Hepatocyte (in vitro differentiated cells): Measurements from ENCODE around the gene CREB5. TPM values are rescaled to one million over a fixed set of nuclear protein-coding genes. Genes with fewer than 3 reads are reported as not detected.

Source experiments
- DNase-seq: peaks from one replicate; pipeline ENCODE4 v3.0.0-alpha.2; 2016; ENCODE audit warnings: low spot score
- H2AFZ ChIP-seq: fragments of 200-600 bp; sonication (generic); 2 replicates; pipeline ENCODE4 v1.6.0; 2016; ENCODE audit warnings: antibody characterized with exemption, mild to moderate bottlenecking
- H3K27ac ChIP-seq: fragments of 200-600 bp; sonication (generic); 2 replicates; pipeline ENCODE4 v1.5.1; 2016; ENCODE audit warnings: mild to moderate bottlenecking
- H3K27me3 ChIP-seq: fragments of 200-600 bp; sonication (generic); 2 replicates; pipeline ENCODE4 v1.6.1; 2016
- H3K36me3 ChIP-seq: fragments of 200-600 bp; sonication (generic); replicated peaks from 2 replicates; pipeline ENCODE4 v1.5.1; 2016; ENCODE audit warnings: low read depth; ENCODE audit not compliant: insufficient read depth
- H3K4me1 ChIP-seq: fragments of 200-600 bp; sonication (generic); 2 replicates; pipeline ENCODE4 v1.5.1; 2016; ENCODE audit warnings: mild to moderate bottlenecking, moderate library complexity; ENCODE audit not compliant: insufficient read depth
- H3K4me2 ChIP-seq: fragments of 200-600 bp; sonication (generic); 2 replicates; pipeline ENCODE4 v1.6.0; 2016
- H3K4me3 ChIP-seq: fragments of 200-600 bp; sonication (generic); 2 replicates; pipeline ENCODE4 v1.5.1; 2016; ENCODE audit warnings: mild to moderate bottlenecking
- H3K79me2 ChIP-seq: fragments of 200-600 bp; sonication (generic); 2 replicates; pipeline ENCODE4 v1.6.0; 2017; ENCODE audit warnings: mild to moderate bottlenecking
- H3K9me2 ChIP-seq: fragments of 200-600 bp; sonication (generic); replicated peaks from 2 replicates; pipeline ENCODE4 v1.6.0; 2017; ENCODE audit warnings: mild to moderate bottlenecking; ENCODE audit not compliant: insufficient read depth
- H3K9me3 ChIP-seq: fragments of 200-600 bp; sonication (generic); 2 replicates; pipeline ENCODE4 v1.5.1; 2016; ENCODE audit warnings: low read depth, mild to moderate bottlenecking
- H4K20me1 ChIP-seq: fragments of 200-600 bp; sonication (generic); 2 replicates; pipeline ENCODE4 v1.6.0; 2016; ENCODE audit warnings: mild to moderate bottlenecking; ENCODE audit not compliant: insufficient read depth, poor library complexity, severe bottlenecking
- CTCF ChIP-seq: fragments of 200-600 bp; sonication (generic); IDR thresholded peaks from 2 replicates; pipeline ENCODE4 v1.5.1; 2016; ENCODE audit warnings: antibody characterized with exemption, mild to moderate bottlenecking; ENCODE audit not compliant: poor library complexity
- EZH2 ChIP-seq: fragments of 200-600 bp; sonication (generic); IDR thresholded peaks from 2 replicates; pipeline ENCODE4 v1.6.1; 2016; ENCODE audit warnings: antibody characterized with exemption, mild to moderate bottlenecking, borderline replicate concordance
- EZH2phosphoT487 ChIP-seq: fragments of 200-600 bp; sonication (generic); IDR thresholded peaks from one replicate; pipeline ENCODE4 v1.6.1; 2018; ENCODE audit warnings: antibody characterized with exemption, mild to moderate bottlenecking, low read depth, moderate library complexity; ENCODE audit not compliant: unreplicated experiment, severe bottlenecking
- WGBS: methylation state at CpG from one replicate; pipeline ENCODE4 v1.1.6; 2016; ENCODE audit warnings: low lambda C conversion rate; ENCODE audit errors: missing lambda C conversion rate; 5-methylcytosine and 5-hydroxymethylcytosine counted together
- polyA plus RNA-seq: library from polyadenylated mRNA; unstranded; fragments of >200 nt; fragmentation: Nextera tagmentation; extraction: Ambion mirVana; gene quantifications from 2 replicates; pipeline ENCODE4 v1.2.1, GENCODE V29; 2016
- total RNA-seq: library from RNA; depleted of rRNA; stranded (reverse); fragments of >200 nt; gene quantifications from 2 replicates; pipeline ENCODE4 v1.2.3, GENCODE V29; 2014

Gene CREB5
- total and polyA plus RNA-seq, 2 experiments from 2014 or later, result 14.0 to 27.9 TPM

- H3K4me1 ChIP-seq, result peaks cover 5% of the 10 kb centered on the region
- no peaks in the 10 kb centered on the region for H3K9me2 ChIP-seq
- H3K27me3 ChIP-seq, result no peaks in the 10 kb centered on the region
- no peak overlapping the region for H3K4me3 ChIP-seq
- no peak for DNase-seq
- 96% methylated on average over 2 of the region's 2 CpGs for WGBS
- no peaks in the 10 kb centered on the region for H3K36me3 ChIP-seq
- H3K27ac ChIP-seq, result no peak overlapping the region
- H3K4me2 ChIP-seq, result no peak overlapping the region
- no peaks in the 10 kb centered on the region for H4K20me1 ChIP-seq
- no peak for TF ChIP-seq EZH2phosphoT487
- no peak for TF ChIP-seq EZH2
- no peak for TF ChIP-seq CTCF
- no peaks in the 10 kb centered on the region for H3K9me3 ChIP-seq
- no peak overlapping the region for H2AFZ ChIP-seq
- H3K79me2 ChIP-seq, result no peaks in the 10 kb centered on the region
Measured at GRCh38 chr7:28666154-28666553, 253.8 kb downstream of the CREB5 start.

- H3K9me3 ChIP-seq, result no peaks in the 10 kb centered on the region
- H3K27me3 ChIP-seq, result no peaks in the 10 kb centered on the region
- no peaks in the 10 kb centered on the region for H3K36me3 ChIP-seq
- H3K79me2 ChIP-seq, result no peaks in the 10 kb centered on the region
- no peaks in the 10 kb centered on the region for H3K9me2 ChIP-seq
- TF ChIP-seq EZH2phosphoT487 (no peak), EZH2 (no peak), CTCF (no peak)
- no peak overlapping the region for H3K4me2 ChIP-seq
- H3K27ac ChIP-seq, result no peak overlapping the region
- H3K4me3 ChIP-seq, result no peak overlapping the region
- H2AFZ ChIP-seq, result no peak overlapping the region
- peaks cover 5% of the 10 kb centered on the region for H3K4me1 ChIP-seq
- DNase-seq, result no peak
- WGBS, result 73% methylated on average over 2 of the region's 2 CpGs
- no peaks in the 10 kb centered on the region for H4K20me1 ChIP-seq
Measured at GRCh38 chr7:28668085-28668484, 255.8 kb downstream of the CREB5 start.

- Histone ChIP-seq H3K79me2 (no peaks in the 10 kb centered on the region), H3K36me3 (no peaks in the 10 kb centered on the region), H3K27ac (no peak overlapping the region), H3K9me3 (no peaks in the 10 kb centered on the region), H2AFZ (no peak overlapping the region), H3K27me3 (no peaks in the 10 kb centered on the region), H3K9me2 (no peaks in the 10 kb centered on the region), H4K20me1 (no peaks in the 10 kb centered on the region), H3K4me1 (peaks cover 5% of the 10 kb centered on the region), H3K4me2 (no peak overlapping the region), H3K4me3 (no peak overlapping the region)
- TF ChIP-seq EZH2, result no peak
- TF ChIP-seq CTCF, result no peak
- TF ChIP-seq EZH2phosphoT487, result no peak
- no peak for DNase-seq
- 75% methylated on average over 4 of the region's 4 CpGs for WGBS
Measured at GRCh38 chr7:28669330-28669729, 257.0 kb downstream of the CREB5 start.

DNA sequence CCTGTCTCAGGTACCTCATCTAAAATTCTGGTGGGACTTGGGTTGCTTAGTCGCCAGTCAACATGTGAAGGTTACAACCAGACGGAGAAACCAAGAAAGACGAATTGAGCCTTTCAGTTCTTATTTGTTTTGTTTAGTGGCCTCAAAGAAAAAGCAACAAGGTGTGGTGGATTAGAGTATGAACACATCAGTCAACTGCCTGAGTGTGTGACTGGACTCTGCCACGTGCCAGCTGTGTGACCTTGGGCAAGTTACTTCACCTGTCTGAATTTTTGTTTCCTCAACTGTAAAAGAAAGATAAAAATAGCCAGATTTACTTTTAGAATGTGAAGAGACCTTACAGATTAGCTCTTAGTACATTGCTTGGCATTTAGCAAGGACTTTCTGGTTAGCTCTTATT lies 259.2 kb downstream of the CREB5 start:
- Histone ChIP-seq H3K36me3 (no peaks in the 10 kb centered on the region), H3K79me2 (no peaks in the 10 kb centered on the region), H2AFZ (no peak overlapping the region), H3K4me1 (peaks cover 5% of the 10 kb centered on the region), H3K27me3 (no peaks in the 10 kb centered on the region), H3K4me2 (no peak overlapping the region), H3K4me3 (no peak overlapping the region), H4K20me1 (no peaks in the 10 kb centered on the region), H3K9me3 (no peaks in the 10 kb centered on the region), H3K9me2 (no peaks in the 10 kb centered on the region), H3K27ac (no peak overlapping the region)
- TF ChIP-seq EZH2phosphoT487, result no peak
- TF ChIP-seq EZH2, result no peak
- no peak for TF ChIP-seq CTCF
- WGBS, result 76% methylated on average over 4 of the region's 4 CpGs
- DNase-seq, result no peak
